T-helper 17 cell (primary cell): Measurements from ENCODE around the gene PLIN3. TPM values are rescaled to one million over a fixed set of nuclear protein-coding genes. Genes with fewer than 3 reads are reported as not detected.
A peak's percentile ranks its signal among the peaks of the same experiment; 100 is the strongest.
"Not testable (repeated sequence)": the region's sequence is repeated elsewhere in the genome, so short reads cannot be mapped to it uniquely, and the experiment has no call there.

Experiments
- ATAC-seq: fragments of 150-1000 bp; cut with Tn5 transposase; 2 replicates; pipeline ENCODE4 v1.10.0; 2021; ENCODE audit warnings: mild to moderate bottlenecking, moderate library complexity
- DNase-seq, 3 donors: peaks; one replicate each; pipeline versions ENCODE4 v3.0.0 to v3.0.0-alpha.2; 2020 to 2021
- H3K9me3 ChIP-seq: one replicate; pipeline ENCODE4 v1.7.0; 2013; ENCODE audit warnings: low read length, mild to moderate bottlenecking; ENCODE audit not compliant: control insufficient read depth, poor library complexity, severe bottlenecking
- H3K27ac Mint-ChIP-seq: one replicate; pipeline ENCODE4 v1.8.0; 2022; ENCODE audit warnings: mild to moderate bottlenecking, moderate library complexity, mixed read lengths
- H3K27me3 Mint-ChIP-seq: one replicate; pipeline ENCODE4 v1.8.0; 2022; ENCODE audit warnings: mixed read lengths
- H3K36me3 Mint-ChIP-seq: one replicate; pipeline ENCODE4 v1.8.0; 2022; ENCODE audit warnings: low read depth, mixed read lengths
- H3K4me1 Mint-ChIP-seq: one replicate; pipeline ENCODE4 v1.8.0; 2022; ENCODE audit warnings: mild to moderate bottlenecking, mixed read lengths
- H3K4me3 Mint-ChIP-seq: one replicate; pipeline ENCODE4 v1.8.0; 2022; ENCODE audit warnings: mild to moderate bottlenecking, moderate library complexity, mixed read lengths
- total RNA-seq, 4 donors: library from RNA in 2 of 4; stranded (reverse) in 2 of 4; gene quantifications; one replicate each; pipeline ENCODE4 v1.2.3 and lab custom pipeline; 2022 to 2026

PLIN3 gene
- total RNA-seq, 2 donors from 2014 or later, result 19.7 to 21.7 TPM

DNA sequence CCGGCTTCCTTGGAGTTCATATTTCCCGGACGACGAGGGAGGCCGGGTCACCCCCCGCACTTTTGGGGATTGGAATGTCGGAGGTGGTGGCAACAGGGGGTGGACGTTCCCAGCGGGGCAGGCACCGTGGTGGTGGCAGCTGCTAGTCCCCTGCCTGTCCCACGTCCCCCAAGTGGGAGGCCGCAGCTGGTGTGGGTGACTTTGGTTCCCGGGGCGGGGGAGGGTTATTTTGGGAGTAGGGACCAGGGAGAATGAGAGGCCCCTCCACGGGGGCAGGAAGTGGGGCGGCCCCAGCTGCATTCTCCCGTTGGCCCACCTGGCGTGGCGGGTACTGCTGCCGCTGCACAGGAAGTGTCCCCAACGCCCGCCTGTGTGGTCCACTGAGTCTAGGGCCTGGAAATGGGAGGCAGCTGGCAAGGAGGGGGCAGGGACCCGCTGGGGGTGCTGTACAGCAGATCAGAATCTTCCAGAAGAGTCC lies 11.1 kb upstream of the PLIN3 start:
- Mint-ChIP-seq H3K27ac (no peak overlapping the region), H3K27me3 (peaks cover 11% of the 10 kb centered on the region), H3K4me3 (no peak overlapping the region), H3K36me3 (peaks cover 2% of the 10 kb centered on the region), H3K4me1 (peaks cover 6% of the 10 kb centered on the region)
- H3K9me3 ChIP-seq, result no peaks in the 10 kb centered on the region
- ATAC-seq (no peak), DNase-seq (no peak)

DNA sequence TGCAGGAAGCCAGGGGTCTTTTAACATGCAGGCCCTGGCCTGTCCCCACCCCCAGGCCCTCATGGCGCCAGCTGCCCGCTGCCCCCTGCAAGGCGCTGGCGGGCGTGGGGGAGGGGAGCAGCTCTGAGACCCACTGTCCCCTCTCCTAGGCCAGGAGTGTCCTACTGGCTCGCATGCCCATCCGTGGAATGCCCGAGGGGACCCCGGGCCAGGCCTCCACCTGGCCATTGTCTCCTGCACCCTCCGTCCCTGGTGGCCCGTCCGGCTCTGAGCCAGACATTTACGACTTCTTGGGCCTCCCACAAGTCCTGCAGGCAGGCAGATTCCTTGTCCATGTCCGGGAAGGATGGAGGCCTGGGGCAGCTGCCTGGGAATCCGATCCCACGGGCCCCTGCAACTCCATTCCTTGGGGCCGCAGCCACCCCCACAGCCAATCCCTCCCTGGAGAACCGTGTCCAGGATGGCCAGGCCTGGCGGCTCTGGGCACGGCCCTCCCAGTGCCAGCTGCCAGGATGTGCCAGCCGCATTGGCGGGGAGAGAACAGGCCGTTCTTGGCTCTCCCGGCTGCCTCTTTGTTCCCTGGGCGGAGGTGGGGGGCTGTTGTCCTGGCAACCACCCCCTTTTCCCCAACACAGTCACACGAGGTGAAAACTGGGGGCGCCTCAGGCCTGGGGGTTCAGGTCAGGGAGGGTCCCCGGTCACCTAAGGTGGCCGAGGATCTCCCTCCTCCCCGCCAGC lies 10.5 kb upstream of the PLIN3 start:
- peaks cover 2% of the 10 kb centered on the region for H3K36me3 Mint-ChIP-seq
- no peak for ATAC-seq

DNA sequence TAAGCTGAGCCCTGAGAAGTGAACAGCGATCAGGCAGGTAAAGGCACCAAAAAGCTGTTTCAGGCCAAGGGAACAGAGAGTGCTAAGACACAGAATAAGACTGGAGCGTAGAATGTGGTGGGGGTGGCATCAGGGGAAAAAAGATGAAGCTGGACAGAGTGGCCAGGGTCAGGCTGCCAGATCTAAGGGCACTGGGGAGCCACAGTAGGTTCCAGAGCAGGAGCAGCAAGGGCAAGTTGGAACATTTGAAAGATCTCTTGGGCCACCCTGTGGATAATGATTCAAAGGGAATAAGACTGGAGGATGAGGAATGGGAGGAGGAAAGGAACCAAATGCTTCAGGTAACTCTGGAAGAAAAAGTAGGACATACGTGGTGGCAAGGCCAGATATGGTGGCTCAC lies 6.5 kb upstream of the PLIN3 start:
- Mint-ChIP-seq H3K4me3 (no peak overlapping the region), H3K27me3 (peaks cover 14% of the 10 kb centered on the region), H3K36me3 (peaks cover 2% of the 10 kb centered on the region), H3K27ac (peak overlapping the region; percentile 76), H3K4me1 (peaks cover 9% of the 10 kb centered on the region)
- ATAC-seq (no peak), DNase-seq (no peak)
- H3K9me3 ChIP-seq, result no peaks in the 10 kb centered on the region

More for the DNA sequence above, 10.5 kb upstream of the PLIN3 start:
- H3K4me3 Mint-ChIP-seq, result no peak overlapping the region
- H3K27ac Mint-ChIP-seq, result no peak overlapping the region
- peaks cover 5% of the 10 kb centered on the region for H3K4me1 Mint-ChIP-seq
- DNase-seq, result no peak
- peaks cover 14% of the 10 kb centered on the region for H3K27me3 Mint-ChIP-seq
- H3K9me3 ChIP-seq, result no peaks in the 10 kb centered on the region

DNA sequence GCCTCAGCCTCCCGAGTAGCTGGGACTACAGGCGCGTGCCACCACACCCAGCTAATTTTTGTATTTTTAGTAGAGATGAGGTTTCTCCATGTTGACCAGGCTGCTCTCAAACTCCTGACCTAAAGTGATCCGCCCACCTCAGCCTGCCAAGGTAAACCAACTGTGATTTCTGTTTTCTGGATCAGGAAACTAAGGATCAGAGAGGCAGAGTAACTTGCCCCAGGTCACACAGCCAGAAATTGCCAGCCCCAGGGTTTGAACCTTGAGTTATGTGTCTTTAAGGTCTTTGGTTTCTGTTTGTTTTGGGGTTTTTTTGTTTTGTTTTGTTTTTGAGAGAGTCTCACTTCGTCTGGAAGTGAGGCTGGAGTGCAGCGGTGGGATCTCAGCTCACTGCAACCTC lies 4.2 kb upstream of the PLIN3 start:
- ATAC-seq (no peak), DNase-seq (no peak)
- Mint-ChIP-seq H3K27me3 (peaks cover 10% of the 10 kb centered on the region), H3K4me3 (no peak overlapping the region), H3K4me1 (peaks cover 12% of the 10 kb centered on the region), H3K36me3 (peaks cover 2% of the 10 kb centered on the region), H3K27ac (no peak overlapping the region)
- H3K9me3 ChIP-seq, result no peaks in the 10 kb centered on the region

DNA sequence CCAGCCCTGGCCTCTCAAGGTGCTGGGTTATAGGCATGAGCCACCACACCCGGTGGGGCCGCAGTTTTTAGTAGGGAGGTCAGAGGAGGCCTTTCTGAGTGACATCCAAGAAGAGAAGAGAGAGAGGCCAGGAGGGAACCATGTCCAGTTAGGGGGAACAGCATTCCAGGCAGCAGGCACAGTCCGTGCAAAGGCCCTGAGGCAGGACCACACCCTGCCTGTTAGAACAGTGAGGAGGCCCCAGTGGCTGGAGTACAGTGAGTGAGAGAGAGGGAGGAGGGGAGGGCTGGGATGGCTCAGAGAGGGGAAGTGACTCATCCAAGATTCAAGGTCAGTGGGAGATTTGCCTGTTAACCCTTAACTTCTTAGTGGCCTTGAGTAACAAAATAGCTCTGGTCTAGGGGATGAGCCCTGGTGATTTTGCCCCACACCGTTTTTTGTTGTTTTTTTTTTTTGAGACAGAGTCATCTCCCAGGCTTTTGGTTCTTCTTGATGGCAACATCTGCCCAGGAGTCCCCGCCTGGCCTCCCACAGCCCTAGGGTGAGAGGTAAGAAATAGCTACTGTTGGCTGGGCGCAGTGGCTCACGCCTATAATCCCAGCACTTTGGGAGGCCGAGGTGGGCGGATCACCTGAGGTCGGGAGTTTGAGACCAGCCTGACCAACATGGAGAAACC lies 2.7 kb upstream of the PLIN3 start:
- no peaks in the 10 kb centered on the region for H3K9me3 ChIP-seq
- Mint-ChIP-seq H3K4me3 (no peak overlapping the region), H3K36me3 (peaks cover 2% of the 10 kb centered on the region), H3K4me1 (peaks cover 17% of the 10 kb centered on the region), H3K27ac (no peak overlapping the region), H3K27me3 (peaks cover 10% of the 10 kb centered on the region)
- ATAC-seq (no peak), DNase-seq (no peak)

DNA sequence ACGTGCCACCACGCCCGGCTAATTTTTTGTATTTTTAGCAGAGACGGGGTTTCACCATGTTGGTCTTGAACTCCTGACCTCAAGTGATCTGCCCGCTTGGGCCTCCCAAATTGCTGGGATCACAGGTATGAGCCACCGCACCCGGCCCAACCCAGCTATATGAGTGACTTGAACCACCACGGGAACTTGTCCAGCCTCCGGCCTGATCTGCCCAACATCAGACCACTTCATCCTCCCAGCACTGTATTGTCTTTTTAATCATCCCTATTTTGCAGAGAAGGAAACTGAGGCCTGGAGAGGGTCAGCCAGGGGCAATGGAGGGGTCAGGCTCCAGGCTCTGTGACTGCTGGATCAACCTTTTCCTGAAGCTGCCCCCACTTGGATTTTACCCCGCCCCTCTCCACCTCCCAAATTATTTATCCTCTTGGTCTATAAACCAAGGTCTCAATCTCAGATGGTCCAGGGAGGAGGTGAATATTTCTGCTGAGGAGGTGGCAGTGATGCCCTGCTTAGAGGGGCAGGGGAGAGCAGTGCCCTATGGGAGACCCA lies 893 bp upstream of the PLIN3 start:
- Mint-ChIP-seq H3K36me3 (no peaks in the 10 kb centered on the region), H3K27me3 (peaks cover under 1% of the 10 kb centered on the region), H3K27ac (peak overlapping the region; percentile 89), H3K4me3 (peak overlapping the region; percentile 90), H3K4me1 (peaks cover 14% of the 10 kb centered on the region)
- H3K9me3 ChIP-seq, result no peaks in the 10 kb centered on the region
- no peak for DNase-seq
- no peak for ATAC-seq

DNA sequence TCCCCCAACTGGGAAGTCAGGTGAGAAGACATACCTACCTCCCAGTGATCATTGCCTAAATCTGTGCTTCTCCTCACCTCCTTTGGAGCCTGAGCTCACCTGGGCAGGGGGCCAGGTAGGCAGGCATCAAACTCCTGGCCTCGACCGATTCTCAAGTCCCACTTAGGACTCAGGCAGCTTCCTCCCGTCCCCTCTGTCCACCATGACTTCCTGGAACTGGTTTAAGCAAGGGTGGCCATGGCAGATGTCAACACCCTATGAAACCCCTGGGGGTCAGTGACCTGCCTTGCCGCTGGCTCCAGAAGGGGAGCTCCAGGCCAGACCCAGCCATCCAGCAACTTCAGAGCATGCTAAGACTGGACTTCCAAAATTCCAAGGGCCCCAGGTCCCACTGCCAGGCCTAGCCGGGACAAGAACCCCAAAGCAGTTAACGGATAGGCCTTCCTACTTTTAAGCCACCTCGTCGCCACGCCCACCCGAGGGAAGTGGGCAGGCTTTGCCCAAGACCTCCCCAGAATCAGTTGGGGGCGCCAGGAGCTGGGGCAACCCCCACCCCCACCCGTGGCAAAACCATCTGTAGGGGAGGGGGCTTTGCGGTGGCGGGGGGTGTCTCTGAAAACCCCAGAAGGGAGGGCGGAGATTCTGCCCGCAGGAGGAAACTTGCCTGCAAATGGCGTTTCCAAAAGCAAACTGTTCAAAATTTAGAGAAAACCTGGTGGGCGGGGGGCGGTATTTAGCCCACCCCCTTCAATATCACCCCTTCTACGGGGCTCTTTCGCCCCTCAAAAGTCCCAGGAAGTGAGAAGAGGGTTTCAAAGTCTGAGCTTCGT lies 657 bp downstream of the PLIN3 start:
- Mint-ChIP-seq H3K4me3 (peak overlapping the region; percentile 90), H3K27ac (peak overlapping the region; percentile 86), H3K4me1 (peaks cover 11% of the 10 kb centered on the region), H3K36me3 (no peaks in the 10 kb centered on the region), H3K27me3 (no peaks in the 10 kb centered on the region)
- H3K9me3 ChIP-seq, result no peaks in the 10 kb centered on the region
- ATAC-seq (peak; percentile 11), DNase-seq (peak; percentile 22 to 55 (median 47))

DNA sequence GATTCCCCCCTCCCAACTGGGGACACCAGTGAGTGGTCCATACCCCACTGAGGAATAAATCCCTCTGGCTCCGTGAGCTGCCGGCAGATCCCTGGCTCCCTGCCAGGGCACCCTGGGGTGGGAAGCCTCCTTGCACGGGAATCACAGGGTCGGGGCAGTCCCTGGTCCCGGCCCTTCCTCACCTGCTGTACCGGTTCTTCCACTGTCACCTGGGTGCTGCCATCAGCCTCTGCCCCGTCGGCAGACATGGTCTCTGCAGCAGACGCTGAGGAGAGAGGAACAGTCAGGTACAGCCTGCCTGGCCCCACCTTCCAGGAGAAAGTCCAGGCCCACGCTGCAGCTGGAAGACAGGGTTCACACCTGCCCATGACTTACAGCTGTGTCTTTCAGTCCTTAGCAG lies 6.3 kb downstream of the PLIN3 start:
- H3K27me3 Mint-ChIP-seq, result no peaks in the 10 kb centered on the region
- H3K4me3 Mint-ChIP-seq, result no peak overlapping the region
- H3K36me3 Mint-ChIP-seq, result no peaks in the 10 kb centered on the region
- H3K27ac Mint-ChIP-seq, result no peak overlapping the region
- ATAC-seq (no peak), DNase-seq (no peak)
- peaks cover 3% of the 10 kb centered on the region for H3K4me1 Mint-ChIP-seq
- H3K9me3 ChIP-seq, result no peaks in the 10 kb centered on the region

DNA sequence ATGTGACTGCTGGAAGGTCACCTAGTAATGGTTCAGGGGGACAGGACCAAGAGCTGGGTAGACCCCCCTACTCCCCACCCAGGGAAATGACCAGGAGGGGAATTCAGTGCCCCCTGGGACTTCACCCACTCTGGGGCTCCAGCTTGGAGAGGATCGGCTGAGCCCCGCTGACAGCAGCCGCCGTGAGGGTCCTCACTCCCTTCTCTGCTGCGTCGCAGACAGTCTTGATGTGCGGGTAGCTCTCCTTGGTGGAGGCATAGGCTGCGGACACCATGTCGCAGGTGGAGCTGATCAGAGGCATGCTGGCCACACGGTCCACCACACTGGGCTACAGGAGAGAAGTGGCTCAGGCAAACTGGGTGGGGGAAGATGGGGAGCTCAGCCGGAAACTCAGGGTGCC lies 7.8 kb downstream of the PLIN3 start:
- ATAC-seq (no peak), DNase-seq (no peak)
- H3K27me3 Mint-ChIP-seq, result no peaks in the 10 kb centered on the region
- H3K27ac Mint-ChIP-seq, result no peak overlapping the region
- H3K4me1 Mint-ChIP-seq, result peaks cover 3% of the 10 kb centered on the region
- H3K9me3 ChIP-seq, result no peaks in the 10 kb centered on the region
- H3K36me3 Mint-ChIP-seq, result no peaks in the 10 kb centered on the region
- H3K4me3 Mint-ChIP-seq, result no peak overlapping the region

DNA sequence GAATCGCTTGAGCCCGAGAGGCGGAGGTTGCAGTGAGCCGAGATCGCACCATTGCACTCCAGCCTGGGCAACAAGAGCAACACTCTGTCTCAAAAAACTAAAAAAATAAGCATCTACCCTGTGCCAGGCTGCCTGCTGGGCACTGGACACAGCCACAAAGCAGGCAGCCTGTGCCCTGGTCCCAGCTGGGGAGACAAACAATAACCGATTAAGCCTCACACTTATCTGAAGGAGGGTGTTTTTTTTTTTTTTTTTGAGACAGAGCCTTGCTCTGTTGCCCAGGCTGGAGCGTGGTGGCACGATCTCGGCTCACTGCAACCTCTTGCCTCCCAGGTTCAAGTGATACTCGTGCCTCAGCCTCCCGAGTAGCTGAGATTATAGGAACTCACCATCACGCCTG lies 11.0 kb downstream of the PLIN3 start:
- H3K27me3 Mint-ChIP-seq, H3K9me3 ChIP-seq, H3K4me3 Mint-ChIP-seq, H3K27ac Mint-ChIP-seq, ATAC-seq, H3K4me1 Mint-ChIP-seq, H3K36me3 Mint-ChIP-seq, DNase-seq: not testable (repeated sequence)

DNA sequence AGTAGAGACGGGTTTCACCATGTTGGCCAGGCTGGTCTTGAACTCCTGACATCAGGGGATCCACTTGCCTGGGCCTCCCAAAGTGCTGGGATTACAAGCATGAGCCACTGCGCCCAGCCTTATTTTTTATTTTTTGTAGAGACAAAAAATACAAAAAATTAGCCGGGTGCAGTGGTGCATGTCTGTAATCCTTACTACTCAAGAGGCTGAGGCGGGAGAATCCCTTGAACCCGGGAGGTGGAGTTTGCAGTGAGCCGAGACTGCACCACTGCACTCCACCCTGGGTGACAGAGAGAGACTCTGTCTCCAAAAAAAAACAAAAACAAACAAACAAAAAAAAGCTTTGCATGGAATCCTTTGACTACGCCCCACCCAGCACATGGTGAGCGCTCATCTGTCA lies 14.0 kb downstream of the PLIN3 start:
- ATAC-seq, H3K4me1 Mint-ChIP-seq: not testable (repeated sequence)

DNA sequence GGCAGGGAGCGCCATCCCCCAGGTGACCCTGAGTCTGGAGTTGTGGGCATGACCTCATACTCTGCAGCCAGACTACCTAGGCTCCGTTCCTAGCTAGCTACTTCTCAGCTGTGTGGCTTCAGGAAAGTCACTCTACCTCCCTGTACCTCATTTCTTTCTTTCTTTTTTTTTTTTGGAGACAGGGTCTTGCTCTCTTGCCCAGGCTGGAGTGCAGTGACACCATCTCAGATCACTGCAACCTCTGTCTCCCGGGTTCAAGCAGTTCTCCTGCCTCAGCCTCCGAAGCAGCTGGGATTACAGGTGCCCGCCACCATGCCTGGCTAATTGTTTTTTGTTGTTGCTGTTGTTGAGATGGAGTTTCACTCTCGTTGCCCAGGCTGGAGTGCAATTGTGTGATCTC lies 15.0 kb downstream of the PLIN3 start:
- Mint-ChIP-seq H3K4me3 (no peak overlapping the region), H3K4me1 (peaks cover 4% of the 10 kb centered on the region), H3K36me3 (peaks cover 3% of the 10 kb centered on the region), H3K27me3 (no peaks in the 10 kb centered on the region), H3K27ac (no peak overlapping the region)
- ATAC-seq (no peak), DNase-seq (no peak)
- H3K9me3 ChIP-seq, result no peaks in the 10 kb centered on the region

More for the DNA sequence above, 14.0 kb downstream of the PLIN3 start:
- H3K4me3 Mint-ChIP-seq, H3K27ac Mint-ChIP-seq, H3K36me3 Mint-ChIP-seq, H3K27me3 Mint-ChIP-seq, DNase-seq, H3K9me3 ChIP-seq: not testable (repeated sequence)
